Right ventricle myocardium inferior (tissue), 1 donor: ENCODE measurements around the gene CNKSR3. TPM values are rescaled to one million over a fixed set of nuclear protein-coding genes. Genes with fewer than 3 reads are reported as not detected.
A peak's percentile ranks its signal among the peaks of the same experiment; 100 is the strongest.
"Not testable (repeated sequence)": the region's sequence is repeated elsewhere in the genome, so short reads cannot be mapped to it uniquely, and the experiment has no call there.

ENCODE experiments used
- ATAC-seq: fragments of 200-7000 bp; cut with Tn5 transposase; one replicate; pipeline ENCODE4 v1.9.1; 2020; ENCODE audit warnings: mild to moderate bottlenecking, moderate library complexity
- DNase-seq: peaks from one replicate; pipeline ENCODE4 v3.0.0; 2021; ENCODE audit errors: missing footprints
- intact Hi-C: fragments of 100-400 bp; cut with DNase I; formaldehyde crosslinking; loops from one replicate; pipeline ENCODE4 v1.11.0; 2022
- long read RNA-seq: library from polyadenylated mRNA; unstranded; transcript quantifications from one replicate; pipeline ENCODE4 v2.0.0, GENCODE V29; 2021
- total RNA-seq: library from RNA; stranded (reverse); fragmentation: NEBNext Ultra II Directional; extraction: Animal tissue kit (Norgen Biotek cat#: 25700); gene quantifications from one replicate; pipeline ENCODE4 v1.2.1, GENCODE V29; 2021
- donor health status: DM: no; HTN: yes; CAD: no; lungs with severe emphysema.

CNKSR3 gene
- total RNA-seq: 20.0 TPM
- long read RNA-seq, full-length matches to known transcripts: 16 of 24 reads
- long read RNA-seq, partial matches to known transcripts: 1 of 24 reads
- long read RNA-seq, other reads (novel, unspliced or antisense): 7 of 24 reads

DNA sequence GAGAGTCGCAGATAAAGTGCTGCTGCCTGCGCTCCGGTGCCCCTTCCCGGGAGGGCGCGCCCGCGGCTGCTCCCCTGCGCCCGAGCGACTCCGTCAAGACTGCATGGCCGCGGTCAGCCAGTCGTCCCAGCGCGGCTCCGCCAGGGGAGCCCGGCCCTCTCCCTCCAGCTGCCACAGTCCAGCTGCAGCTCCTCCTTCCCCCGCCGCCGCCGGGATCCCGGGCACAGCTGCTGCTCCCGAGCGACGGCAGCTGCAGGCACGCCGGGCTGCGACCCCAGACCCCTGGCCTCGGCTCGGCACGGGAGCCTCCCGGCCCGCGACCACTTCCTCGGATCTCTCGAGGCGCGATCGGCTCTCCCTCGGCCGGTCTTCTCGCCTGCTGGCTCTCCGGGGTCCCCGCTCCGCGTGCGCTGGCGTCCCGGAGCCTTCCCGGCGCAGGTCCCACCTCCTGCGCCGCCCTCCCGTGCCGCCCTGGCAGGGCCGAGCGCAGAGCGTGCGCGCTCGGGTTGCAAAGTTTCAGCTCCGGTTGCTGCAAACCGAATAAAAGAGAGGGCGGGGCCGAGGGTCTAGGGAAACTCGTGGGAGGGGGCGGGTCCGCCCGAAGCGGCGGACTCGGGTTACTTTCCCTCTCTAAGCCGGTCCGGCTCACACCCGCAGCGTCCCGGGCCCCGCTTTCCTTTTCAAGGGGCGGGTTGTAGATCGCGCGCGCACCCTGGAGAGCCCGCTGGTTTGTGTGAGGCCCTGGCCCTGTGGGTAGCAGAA is at the start of gene CNKSR3:
Gene CNKSR3, minus strand, starts transcription at position 542 of the 762 bp plus-strand sequence. CDS start 571 bp downstream, outside the sequence.
- peak; percentile 92 for DNase-seq
- intact Hi-C loops: loop anchor here (5.0 kb wide), 3 partner anchors 78 to 102 kb away; no protein-coding TSS in a partner anchor
- peak; percentile 92 for ATAC-seq

DNA sequence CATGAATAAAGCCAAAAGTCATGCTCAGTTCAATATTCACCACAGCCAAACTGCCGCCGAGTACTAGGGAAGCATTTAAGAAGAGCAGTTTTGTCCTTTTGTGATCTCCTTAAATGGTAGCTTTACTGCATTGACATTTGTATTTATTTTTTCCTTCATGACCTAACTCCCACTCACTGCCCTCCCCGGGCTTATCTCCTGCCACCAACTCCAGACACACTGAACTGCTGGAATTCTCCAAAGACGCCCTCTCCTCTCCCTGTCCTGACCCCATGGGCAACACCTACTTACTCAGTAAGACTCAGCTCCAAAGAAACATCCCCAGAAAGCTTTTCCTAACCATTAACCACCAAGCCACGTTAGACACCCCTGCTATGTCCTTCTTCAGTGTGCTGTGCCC is 48.5 kb upstream of the CNKSR3 start:
- intact Hi-C loops: no loop called here
- DNase-seq (no peak), ATAC-seq (no peak)

DNA sequence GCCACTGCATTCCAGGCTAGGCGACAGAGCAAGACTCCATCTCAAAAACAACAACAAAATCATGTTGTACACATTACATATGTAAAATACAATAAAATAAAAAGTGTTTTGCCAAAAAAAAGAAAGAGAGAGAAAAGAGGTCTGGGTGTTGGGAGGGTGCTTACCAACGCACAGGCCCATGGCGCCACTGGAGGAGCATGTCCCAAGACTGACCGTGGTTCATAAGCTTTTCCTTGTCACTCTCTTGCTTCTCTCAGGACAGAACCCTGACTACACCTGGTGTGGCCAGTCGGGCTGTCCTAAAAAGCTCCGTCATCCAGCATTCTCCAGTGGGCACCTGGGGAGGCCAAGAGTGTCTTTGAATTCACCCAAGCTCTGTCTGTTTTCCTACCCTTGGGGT is 48.0 kb upstream of the CNKSR3 start:
- no peak for ATAC-seq
- intact Hi-C loops: no loop called here
- DNase-seq: no peak

DNA sequence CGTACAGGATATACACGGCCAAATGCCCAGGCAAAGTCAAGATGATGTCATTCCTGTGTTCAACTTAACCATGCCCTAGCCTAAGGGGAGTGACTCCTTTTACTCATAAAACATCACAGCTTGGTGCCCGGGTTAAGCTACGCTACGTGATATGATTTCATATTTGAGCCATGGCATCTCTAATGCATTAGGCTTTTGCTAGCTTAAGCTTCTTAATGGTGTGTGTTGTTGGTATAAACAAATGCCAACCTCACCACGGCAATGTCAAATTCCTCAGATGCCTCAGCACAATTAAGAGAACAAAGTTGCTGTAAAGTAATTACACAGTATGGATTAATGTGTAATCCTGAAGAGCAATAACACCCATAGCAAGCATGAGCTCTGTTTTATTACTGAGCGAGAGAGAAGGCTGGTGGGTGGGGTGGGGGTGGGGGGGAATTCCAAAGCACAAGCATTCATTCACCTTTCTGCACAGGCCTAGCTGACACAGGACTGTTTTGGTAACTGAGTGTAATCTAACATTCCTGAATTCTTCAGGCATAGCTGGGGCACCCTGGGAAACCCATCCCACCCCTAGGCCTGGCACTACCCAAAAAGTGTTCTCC is 44.7 kb upstream of the CNKSR3 start:
- intact Hi-C loops: no loop called here
- ATAC-seq: peak; percentile 37

GRCh38 chr6:154554491-154554890 is 44.0 kb upstream of the CNKSR3 start:
- intact Hi-C loops: no loop called here
- ATAC-seq (no peak), DNase-seq (no peak)

More for the DNA sequence above, 44.7 kb upstream of the CNKSR3 start:
- DNase-seq: no peak

DNA sequence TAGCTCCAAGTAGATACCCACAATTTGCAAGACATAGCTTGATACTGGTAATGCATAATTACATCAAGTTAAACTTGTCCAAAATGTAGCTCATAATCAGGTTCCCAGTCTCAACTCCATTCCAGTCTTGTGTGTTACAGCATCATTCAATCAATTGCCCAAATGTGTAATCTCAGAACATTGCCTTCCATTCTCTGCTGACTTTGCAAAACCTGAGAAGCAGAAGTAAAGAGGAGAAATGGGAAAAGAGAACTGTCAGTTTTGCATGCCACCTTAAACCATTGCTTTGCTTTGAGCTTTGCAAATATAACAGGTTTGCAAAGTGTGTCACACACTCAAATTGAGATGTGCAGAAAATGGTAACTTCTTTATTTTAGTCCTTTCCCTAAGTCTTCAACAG is 40.3 kb upstream of the CNKSR3 start:
- intact Hi-C loops: no loop called here
- ATAC-seq: no peak
- no peak for DNase-seq

DNA sequence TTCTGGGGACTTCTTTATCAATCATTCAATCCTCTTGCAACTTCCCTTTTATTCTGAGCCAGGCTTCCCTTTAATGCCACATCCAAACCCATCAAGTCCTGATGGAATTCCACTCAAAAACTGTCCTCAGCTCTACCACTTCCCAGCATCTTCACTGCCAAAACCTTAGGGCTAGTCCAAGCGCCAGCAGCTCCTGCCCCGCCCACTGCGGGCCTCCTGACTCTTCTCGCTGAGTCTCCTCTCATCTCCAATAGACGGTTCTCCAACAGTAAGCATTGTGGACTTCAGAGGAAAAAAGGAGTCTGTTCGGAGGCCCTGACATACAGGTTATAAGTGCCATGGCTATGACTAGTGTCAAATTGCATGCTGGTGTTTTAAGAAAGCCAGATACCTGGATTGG is 38.7 kb upstream of the CNKSR3 start:
- ATAC-seq (no peak), DNase-seq (no peak)
- intact Hi-C loops: no loop called here

DNA sequence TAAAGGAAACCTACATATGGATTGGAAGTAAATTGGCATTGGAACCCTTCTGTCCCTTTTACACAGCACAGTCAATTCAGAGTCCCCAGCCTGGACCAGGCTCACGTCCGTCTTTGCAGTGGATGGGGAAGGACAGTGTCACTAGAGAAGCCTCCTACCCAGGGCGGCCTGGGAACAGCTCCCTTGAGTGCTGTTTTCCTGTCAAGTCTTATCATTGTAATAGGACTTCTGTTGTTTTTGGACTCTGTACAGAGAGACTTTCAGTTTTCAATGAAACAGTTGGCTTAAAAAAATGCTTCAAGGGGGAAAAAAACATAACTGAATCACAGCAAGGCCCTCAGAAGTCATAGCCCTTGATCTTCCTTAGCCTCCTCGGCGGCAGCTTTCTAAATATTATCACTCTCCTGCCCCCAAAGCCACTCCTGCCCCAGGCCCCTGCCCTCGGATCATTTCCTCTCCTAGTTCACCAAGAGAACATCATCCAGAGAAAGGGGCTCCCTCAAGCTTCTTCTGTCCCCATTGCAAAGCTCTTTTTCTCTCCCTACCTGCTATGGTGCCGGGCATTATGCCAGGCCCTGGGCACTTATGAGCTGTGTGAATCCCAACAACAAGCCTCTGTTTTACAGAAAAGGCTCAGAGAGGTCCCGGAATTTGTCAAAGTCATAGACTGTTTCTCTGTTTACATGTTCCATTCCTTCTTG is 37.8 kb upstream of the CNKSR3 start:
- no peak for ATAC-seq
- intact Hi-C loops: no loop called here
- DNase-seq: no peak

DNA sequence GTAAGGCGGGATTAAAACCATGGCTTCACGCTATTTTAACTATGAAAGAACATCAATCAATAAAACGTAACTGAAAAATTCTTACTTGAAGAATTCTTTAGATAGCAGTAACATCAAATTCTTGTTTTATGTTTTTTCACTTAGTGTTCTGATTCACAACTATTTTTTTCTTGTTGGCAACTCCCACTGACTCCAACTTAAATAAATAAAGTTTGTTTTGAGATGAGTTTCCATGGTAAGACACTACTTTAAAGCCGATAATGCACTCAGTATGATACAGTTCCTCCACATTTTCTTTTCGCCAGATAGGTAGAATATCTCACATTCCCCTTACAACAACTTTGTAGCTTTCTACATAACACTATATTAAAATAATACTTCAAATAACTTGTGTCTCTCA is 33.1 kb upstream of the CNKSR3 start:
- intact Hi-C loops: no loop called here
- DNase-seq (no peak), ATAC-seq (no peak)

GRCh38 chr6:154542747-154543146 is 32.3 kb upstream of the CNKSR3 start:
- intact Hi-C loops: no loop called here
- ATAC-seq: no peak
- no peak for DNase-seq

- ATAC-seq, intact Hi-C loops, DNase-seq: not testable (repeated sequence)
Measured at GRCh38 chr6:154541837-154542236, 31.4 kb upstream of the CNKSR3 start.

- ATAC-seq (no peak), DNase-seq (no peak)
- intact Hi-C loops: no loop called here
Measured at GRCh38 chr6:154539593-154540269, 29.2 kb upstream of the CNKSR3 start.

GRCh38 chr6:154538640-154539191 is 28.2 kb upstream of the CNKSR3 start:
- no peak for DNase-seq
- no peak for ATAC-seq
- intact Hi-C loops: no loop called here

GRCh38 chr6:154537511-154538325 is 27.2 kb upstream of the CNKSR3 start:
- no peak for ATAC-seq
- DNase-seq: no peak

GRCh38 chr6:154536999-154537398 is 26.5 kb upstream of the CNKSR3 start:
- ATAC-seq (no peak), DNase-seq (no peak)
- intact Hi-C loops: no loop called here

More at GRCh38 chr6:154537511-154538325, 27.2 kb upstream of the CNKSR3 start:
- intact Hi-C loops: no loop called here

DNA sequence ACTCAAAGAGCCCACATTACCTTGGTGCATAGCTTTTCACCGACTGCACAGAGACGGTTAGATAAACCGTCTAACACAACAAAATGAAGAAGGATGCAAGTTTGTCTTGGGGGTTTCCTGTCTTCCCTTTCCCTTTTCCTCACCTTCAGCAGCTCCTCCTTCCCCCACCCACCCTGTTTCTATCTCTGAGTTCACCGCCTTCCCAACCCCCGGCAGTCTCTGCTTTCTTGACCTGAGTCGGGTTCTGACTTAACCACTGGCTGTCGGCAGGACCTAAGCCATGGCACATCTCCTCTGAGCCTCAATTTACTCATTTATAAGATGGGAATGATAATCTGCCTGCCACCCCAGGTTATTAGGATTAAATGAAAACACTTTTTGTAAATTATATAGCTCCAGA is 25.8 kb upstream of the CNKSR3 start:
- intact Hi-C loops: no loop called here
- ATAC-seq (no peak), DNase-seq (no peak)

- intact Hi-C loops: no loop called here
- no peak for DNase-seq
- ATAC-seq: no peak
Measured at GRCh38 chr6:154535851-154536250, 25.4 kb upstream of the CNKSR3 start.

- intact Hi-C loops: no loop called here
- ATAC-seq (no peak), DNase-seq (no peak)
Measured at GRCh38 chr6:154535147-154535546, 24.7 kb upstream of the CNKSR3 start.
